Measurements from ENCODE around the gene MAS1L. TPM values are rescaled to one million over a fixed set of nuclear protein-coding genes. Genes with fewer than 3 reads are reported as not detected.

The MAS1L gene
- total and polyA plus RNA-seq, 12 donors = not detected

- peaks cover 0 to 31% (median 6%) of the 10 kb centered on the region in 7 donors for H3K27me3 ChIP-seq
- no peaks in the 10 kb centered on the region for H3K9me3 ChIP-seq
- H3K27ac ChIP-seq = no peak overlapping the region
- no peaks in the 10 kb centered on the region for H3K4me1 ChIP-seq
- intact Hi-C loops (cut with DNase I) = no loop called here
- no peaks in the 10 kb centered on the region for H3K36me3 ChIP-seq
- H3K4me3 ChIP-seq = no peak overlapping the region
- WGBS, 2 donors = 73 to 76% methylated on average over 4 of the region's 4 CpGs
- ATAC-seq = no peak
- TF ChIP-seq CTCF (IDR thresholded peaks at IDR 0.05) = no peak
- DNase-seq = no peak
Measured at GRCh38 chr6:29491574-29491973, 3.8 kb upstream of the MAS1L start.

- Histone ChIP-seq H3K27me3 (peaks cover 0 to 25% (median 5%) of the 10 kb centered on the region in 7 donors), H3K4me3 (no peak overlapping the region), H3K27ac (no peak overlapping the region), H3K4me1 (no peaks in the 10 kb centered on the region), H3K9me3 (no peaks in the 10 kb centered on the region), H3K36me3 (no peaks in the 10 kb centered on the region)
- DNase-seq = no peak
- 74 to 80% methylated on average over 2 of the region's 2 CpGs for WGBS, 2 donors
- ATAC-seq = no peak
- TF ChIP-seq CTCF (IDR thresholded peaks at IDR 0.05) = no peak
- intact Hi-C loops (cut with DNase I) = no loop called here
Measured at GRCh38 chr6:29490552-29490951, 2.8 kb upstream of the MAS1L start.

GRCh38 chr6:29490055-29490454, 2.3 kb upstream of the MAS1L start:
- TF ChIP-seq CTCF (IDR thresholded peaks at IDR 0.05) = no peak
- no peaks in the 10 kb centered on the region for H3K9me3 ChIP-seq
- DNase-seq (no peak), ATAC-seq (no peak)
- peaks cover 0 to 20% (median 4%) of the 10 kb centered on the region in 7 donors for H3K27me3 ChIP-seq
- H3K27ac ChIP-seq = no peak overlapping the region
- 74 to 78% methylated on average over 3 of the region's 3 CpGs for WGBS, 2 donors
- no peaks in the 10 kb centered on the region for H3K36me3 ChIP-seq
- no peak overlapping the region for H3K4me3 ChIP-seq
- intact Hi-C loops (cut with DNase I) = no loop called here
- no peaks in the 10 kb centered on the region for H3K4me1 ChIP-seq

GRCh38 chr6:29489286-29489685, 1.5 kb upstream of the MAS1L start:
- Histone ChIP-seq H3K36me3 (no peaks in the 10 kb centered on the region), H3K9me3 (no peaks in the 10 kb centered on the region), H3K4me1 (no peaks in the 10 kb centered on the region), H3K27me3 (peaks cover 0 to 17% (median 4%) of the 10 kb centered on the region in 7 donors), H3K27ac (no peak overlapping the region), H3K4me3 (no peak overlapping the region)
- TF ChIP-seq CTCF (IDR thresholded peaks at IDR 0.05) = no peak
- 87 to 91% methylated on average over 8 of the region's 8 CpGs for WGBS, 2 donors
- DNase-seq = no peak
- no peak for ATAC-seq
- intact Hi-C loops (cut with DNase I) = no loop called here

- Histone ChIP-seq H3K4me1 (no peaks in the 10 kb centered on the region), H3K9me3 (no peaks in the 10 kb centered on the region), H3K27me3 (peaks cover 0 to 17% (median 4%) of the 10 kb centered on the region in 7 donors), H3K4me3 (no peak overlapping the region), H3K36me3 (no peaks in the 10 kb centered on the region), H3K27ac (no peak overlapping the region)
- DNase-seq (no peak), ATAC-seq (no peak)
- intact Hi-C loops (cut with DNase I) = no loop called here
- no peak for TF ChIP-seq CTCF (IDR thresholded peaks at IDR 0.05)
Measured at GRCh38 chr6:29488874-29489273, 1.1 kb upstream of the MAS1L start.

Data from heart right ventricle (tissue), 16 donors.